Testis (tissue), 3 donors: ENCODE data around the gene PTGS1. TPM values are rescaled to one million over a fixed set of nuclear protein-coding genes. Genes with fewer than 3 reads are reported as not detected.
"Not testable (repeated sequence)": the region's sequence is repeated elsewhere in the genome, so short reads cannot be mapped to it uniquely, and the experiment has no call there.

Experiments used
- DNase-seq: peaks from one replicate; pipeline ENCODE4 v3.0.0-alpha.2; 2019
- H3K27ac ChIP-seq, 2 donors: fragments of 200-600 bp; sonication (generic); one replicate each; pipeline ENCODE4 v1.5.1; 2019
- H3K27me3 ChIP-seq: fragments of 200-600 bp; sonication (generic); one replicate; pipeline ENCODE4 v1.5.1; 2019
- H3K36me3 ChIP-seq: fragments of 200-600 bp; sonication (generic); one replicate; pipeline ENCODE4 v1.5.1; 2017; ENCODE audit warnings: low read depth; ENCODE audit errors: missing control alignments
- H3K4me1 ChIP-seq: fragments of 200-600 bp; sonication (generic); one replicate; pipeline ENCODE4 v1.5.1; 2019
- H3K4me3 ChIP-seq, 2 donors: fragments of 200-600 bp; sonication (generic); one replicate each; pipeline ENCODE4 v1.5.1; 2017 to 2019
- H3K9me3 ChIP-seq: fragments of 200-600 bp; sonication (generic); one replicate; pipeline ENCODE4 v1.5.1; 2017
- POLR2A ChIP-seq: fragments of 450-650 bp; IDR thresholded peaks from one replicate; pipeline ENCODE4 v1.6.1; 2017; ENCODE audit warnings: antibody characterized with exemption, mild to moderate bottlenecking, moderate library complexity
- WGBS, 2 donors: methylation state at CpG; one replicate each; pipeline ENCODE4 v1.1.5; 2018; 5-methylcytosine and 5-hydroxymethylcytosine counted together
- intact Hi-C: fragments of 100-400 bp; cut with DNase I; formaldehyde crosslinking; loops from one replicate; pipeline ENCODE4 v1.15.1; 2023; ENCODE audit warnings: low total_unique reads
- polyA plus RNA-seq: library from polyadenylated mRNA; stranded (reverse); fragments of 350-450 nt; fragmentation: Illumina TruSeq; extraction: RNeasy Lipid Tissue Mini Kit (QIAGEN cat#74804); gene quantifications from one replicate; pipeline ENCODE4 v1.2.3, GENCODE V29; 2014; ENCODE audit warnings: low read depth, low replicate concordance; ENCODE audit not compliant: insufficient read depth
- total RNA-seq, 2 donors: library from RNA; depleted of rRNA; stranded (reverse); fragments of >200 nt; gene quantifications; one replicate each; pipeline ENCODE4 v1.2.3, GENCODE V29; 2016
- TF ChIP-seq, protein P1 (sequence below), 3 experiments: fragments of 450-650 bp in 2 of 3; fragments of 200-600 bp in 1 of 3; sonication (generic) in 1 of 3; IDR thresholded peaks; one replicate each; pipeline ENCODE4 v1.5.1; 2016 to 2019; ENCODE audit warnings: antibody characterized with exemption in 3 of 3, mild to moderate bottlenecking in 2 of 3, moderate library complexity in 1 of 3

Gene PTGS1
- total and polyA plus RNA-seq, 3 donors from 2014 or later: 0.93 to 10.1 (median 1.1) TPM

- intact Hi-C loops: no loop called here
These were observed 41.2 kb upstream of the PTGS1 start for GRCh38 chr9:122329597-122329996.

GRCh38 chr9:122330466-122330865 is 40.4 kb upstream of the PTGS1 start:
- DNase-seq, H3K27ac ChIP-seq, intact Hi-C loops, H3K4me1 ChIP-seq, H3K36me3 ChIP-seq, H3K4me3 ChIP-seq, H3K27me3 ChIP-seq, H3K9me3 ChIP-seq: not testable (repeated sequence)
- WGBS, 2 donors: 90 to 97% methylated on average over 5 to 6 of the region's 6 CpGs

More at GRCh38 chr9:122329597-122329996, 41.2 kb upstream of the PTGS1 start:
- WGBS, 2 donors: 78 to 87% methylated on average over 3 of the region's 3 CpGs
- Histone ChIP-seq H3K27me3 (no peaks in the 10 kb centered on the region), H3K4me3 (no peak overlapping the region), H3K9me3 (no peaks in the 10 kb centered on the region), H3K27ac (no peak overlapping the region), H3K36me3 (no peaks in the 10 kb centered on the region), H3K4me1 (no peaks in the 10 kb centered on the region)
- no peak for DNase-seq
- TF ChIP-seq, protein P1, sequence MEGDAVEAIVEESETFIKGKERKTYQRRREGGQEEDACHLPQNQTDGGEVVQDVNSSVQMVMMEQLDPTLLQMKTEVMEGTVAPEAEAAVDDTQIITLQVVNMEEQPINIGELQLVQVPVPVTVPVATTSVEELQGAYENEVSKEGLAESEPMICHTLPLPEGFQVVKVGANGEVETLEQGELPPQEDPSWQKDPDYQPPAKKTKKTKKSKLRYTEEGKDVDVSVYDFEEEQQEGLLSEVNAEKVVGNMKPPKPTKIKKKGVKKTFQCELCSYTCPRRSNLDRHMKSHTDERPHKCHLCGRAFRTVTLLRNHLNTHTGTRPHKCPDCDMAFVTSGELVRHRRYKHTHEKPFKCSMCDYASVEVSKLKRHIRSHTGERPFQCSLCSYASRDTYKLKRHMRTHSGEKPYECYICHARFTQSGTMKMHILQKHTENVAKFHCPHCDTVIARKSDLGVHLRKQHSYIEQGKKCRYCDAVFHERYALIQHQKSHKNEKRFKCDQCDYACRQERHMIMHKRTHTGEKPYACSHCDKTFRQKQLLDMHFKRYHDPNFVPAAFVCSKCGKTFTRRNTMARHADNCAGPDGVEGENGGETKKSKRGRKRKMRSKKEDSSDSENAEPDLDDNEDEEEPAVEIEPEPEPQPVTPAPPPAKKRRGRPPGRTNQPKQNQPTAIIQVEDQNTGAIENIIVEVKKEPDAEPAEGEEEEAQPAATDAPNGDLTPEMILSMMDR (IDR thresholded peaks at IDR 0.05): no peak
- no peak for TF ChIP-seq POLR2A

DNA sequence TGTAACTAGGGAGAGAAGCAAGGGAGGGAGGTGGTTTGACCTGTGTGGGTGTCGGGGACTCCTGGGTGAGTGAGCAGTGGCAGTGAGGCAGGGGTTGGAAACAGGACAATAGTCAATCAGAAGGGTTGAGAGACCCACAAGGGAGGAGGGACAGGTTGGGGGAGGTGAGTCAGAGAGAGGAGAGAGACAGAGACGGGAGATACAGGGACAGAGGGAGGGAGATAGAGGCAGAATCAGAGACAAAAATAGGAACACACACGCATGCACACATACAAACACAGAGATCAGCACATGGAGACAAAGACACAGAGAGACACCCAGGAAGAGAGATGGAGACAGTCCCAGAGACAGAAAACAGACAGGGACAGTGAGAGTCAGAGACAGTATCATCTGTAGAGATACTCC is 39.3 kb upstream of the PTGS1 start:
- Histone ChIP-seq H3K36me3 (no peaks in the 10 kb centered on the region), H3K4me3 (no peak overlapping the region), H3K4me1 (no peaks in the 10 kb centered on the region), H3K27ac (no peak overlapping the region), H3K27me3 (no peaks in the 10 kb centered on the region), H3K9me3 (no peaks in the 10 kb centered on the region)
- TF ChIP-seq POLR2A: no peak
- TF ChIP-seq, protein P1 (IDR thresholded peaks at IDR 0.05): no peak
- DNase-seq: no peak
- WGBS, 2 donors: 85 to 86% methylated on average over 3 of the region's 3 CpGs
- intact Hi-C loops: no loop called here

GRCh38 chr9:122332083-122332482 is 38.7 kb upstream of the PTGS1 start:
- intact Hi-C loops: no loop called here
- no peak overlapping the region for H3K27ac ChIP-seq
- no peaks in the 10 kb centered on the region for H3K27me3 ChIP-seq
- H3K4me3 ChIP-seq: no peak overlapping the region
- H3K9me3 ChIP-seq: no peaks in the 10 kb centered on the region
- DNase-seq: no peak
- H3K36me3 ChIP-seq: no peaks in the 10 kb centered on the region
- WGBS, 2 donors: 55 to 64% methylated on average over 6 of the region's 6 CpGs
- no peaks in the 10 kb centered on the region for H3K4me1 ChIP-seq
- TF ChIP-seq, protein P1 (IDR thresholded peaks at IDR 0.05): no peak

- intact Hi-C loops: no loop called here
- H3K4me1 ChIP-seq: no peaks in the 10 kb centered on the region
- WGBS, 2 donors: 73 to 77% methylated on average over 7 of the region's 7 CpGs
- no peak overlapping the region for H3K27ac ChIP-seq
- H3K36me3 ChIP-seq: no peaks in the 10 kb centered on the region
- no peaks in the 10 kb centered on the region for H3K27me3 ChIP-seq
- no peak overlapping the region for H3K4me3 ChIP-seq
- H3K9me3 ChIP-seq: no peaks in the 10 kb centered on the region
- TF ChIP-seq, protein P1 (IDR thresholded peaks at IDR 0.05): no peak
- no peak for TF ChIP-seq POLR2A
- no peak for DNase-seq
These were observed 38.2 kb upstream of the PTGS1 start for GRCh38 chr9:122332644-122333043.
